HG02623 (cell line): Measurements from ENCODE around the gene CXorf66.
"Not testable (repeated sequence)": the region's sequence is repeated elsewhere in the genome, so short reads cannot be mapped to it uniquely, and the experiment has no call there.

Source experiments
- ATAC-seq: cut with Tn5 transposase; IDR thresholded peaks from one replicate; pipeline ENCODE4 v1.9.1; 2021; ENCODE audit warnings: moderate library complexity; ENCODE audit not compliant: unreplicated experiment

CXorf66 gene

DNA sequence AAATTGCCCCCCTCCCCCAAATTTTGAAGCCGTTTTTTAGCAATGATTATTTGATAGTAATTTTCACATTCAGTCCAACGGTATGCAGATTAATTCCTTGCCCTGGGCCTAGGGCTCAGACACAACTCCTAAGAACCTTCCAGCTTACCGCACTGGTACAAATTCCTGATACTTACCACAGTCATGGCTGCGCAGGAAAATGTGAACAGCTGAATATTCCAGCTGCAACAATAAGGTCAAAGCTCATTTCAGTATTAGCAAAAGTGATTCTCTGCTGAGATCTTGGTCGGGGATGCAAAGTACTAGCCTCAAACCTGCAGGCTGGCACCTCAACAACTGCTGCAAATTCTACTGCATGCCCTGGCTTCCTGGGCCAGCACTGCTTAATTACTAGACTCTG, 35.4 kb downstream of the CXorf66 start:
- ATAC-seq: no peak

- no peak for ATAC-seq
These were observed 40.6 kb downstream of the CXorf66 start for GRCh38 chrX:139924696-139925095.

- ATAC-seq: no peak
These were observed 41.1 kb downstream of the CXorf66 start for GRCh38 chrX:139924069-139924695.

GRCh38 chrX:139921142-139921541, 44.2 kb downstream of the CXorf66 start:
- ATAC-seq: not testable (repeated sequence)

- ATAC-seq: no peak
These were observed 45.0 kb downstream of the CXorf66 start for GRCh38 chrX:139920316-139920715.

- no peak for ATAC-seq
These were observed 50.9 kb downstream of the CXorf66 start for GRCh38 chrX:139914421-139914820.

- ATAC-seq: peak; percentile 71
These were observed 55.6 kb downstream of the CXorf66 start for GRCh38 chrX:139909712-139910111.

- ATAC-seq: no peak
These were observed 58.2 kb downstream of the CXorf66 start for GRCh38 chrX:139907078-139907477.

GRCh38 chrX:139905743-139906142, 59.6 kb downstream of the CXorf66 start:
- no peak for ATAC-seq
